ENCODE data around the gene TBC1D19. TPM values are rescaled to one million over a fixed set of nuclear protein-coding genes. Genes with fewer than 3 reads are reported as not detected.

Gene TBC1D19
- total RNA-seq, 1 experiment from 2014 or later = 4.0 TPM

GRCh38 chr4:26757751-26758150 lies 173.9 kb downstream of the TBC1D19 start:
- Histone ChIP-seq H3K9me3 (ENCODE audit: low read length) (no peaks in the 10 kb centered on the region), H3K27ac (ENCODE audit: low read length) (no peak overlapping the region), H4K20me1 (ENCODE audit: low read length) (no peaks in the 10 kb centered on the region), H3F3A (ENCODE audit: low read length, unreplicated experiment) (no peaks in the 10 kb centered on the region), H3K9ac (ENCODE audit: low read length) (no peak overlapping the region), H3K4me3 (ENCODE audit: low read length) (no peak overlapping the region), H3K4me1 (ENCODE audit: insufficient read depth, low read length) (peaks cover 4% of the 10 kb centered on the region), H3K27me3 (ENCODE audit: low read length) (no peaks in the 10 kb centered on the region), H3K79me2 (ENCODE audit: low read length) (no peaks in the 10 kb centered on the region), H3K9me2 (replicated peaks; ENCODE audit: low read length) (no peaks in the 10 kb centered on the region), H3K36me3 (ENCODE audit: low read depth, low read length) (no peaks in the 10 kb centered on the region), H2AFZ (ENCODE audit: low read length) (no peak overlapping the region), H3K4me2 (ENCODE audit: low read length) (no peak overlapping the region)
- DNase-seq (no peak), ATAC-seq (no peak)
- CTCF ChIA-PET = no interaction called here
- TF ChIP-seq, protein P1, sequence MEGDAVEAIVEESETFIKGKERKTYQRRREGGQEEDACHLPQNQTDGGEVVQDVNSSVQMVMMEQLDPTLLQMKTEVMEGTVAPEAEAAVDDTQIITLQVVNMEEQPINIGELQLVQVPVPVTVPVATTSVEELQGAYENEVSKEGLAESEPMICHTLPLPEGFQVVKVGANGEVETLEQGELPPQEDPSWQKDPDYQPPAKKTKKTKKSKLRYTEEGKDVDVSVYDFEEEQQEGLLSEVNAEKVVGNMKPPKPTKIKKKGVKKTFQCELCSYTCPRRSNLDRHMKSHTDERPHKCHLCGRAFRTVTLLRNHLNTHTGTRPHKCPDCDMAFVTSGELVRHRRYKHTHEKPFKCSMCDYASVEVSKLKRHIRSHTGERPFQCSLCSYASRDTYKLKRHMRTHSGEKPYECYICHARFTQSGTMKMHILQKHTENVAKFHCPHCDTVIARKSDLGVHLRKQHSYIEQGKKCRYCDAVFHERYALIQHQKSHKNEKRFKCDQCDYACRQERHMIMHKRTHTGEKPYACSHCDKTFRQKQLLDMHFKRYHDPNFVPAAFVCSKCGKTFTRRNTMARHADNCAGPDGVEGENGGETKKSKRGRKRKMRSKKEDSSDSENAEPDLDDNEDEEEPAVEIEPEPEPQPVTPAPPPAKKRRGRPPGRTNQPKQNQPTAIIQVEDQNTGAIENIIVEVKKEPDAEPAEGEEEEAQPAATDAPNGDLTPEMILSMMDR (conservative IDR thresholded peaks at IDR 0.05; ENCODE audit: low read depth, low read length) = no peak
- TF ChIP-seq EZH2phosphoT487 (IDR thresholded peaks at IDR 0.05; ENCODE audit: borderline replicate concordance, low read length) (no peak), EZH2 (IDR thresholded peaks at IDR 0.05; ENCODE audit: low read length, unreplicated experiment) (no peak)
- intact Hi-C loops (cut with micrococcal nuclease) = no loop called here
- BruUV-seq (replicated peaks) = no TSS peak
- POLR2A ChIA-PET (ENCODE audit: unreplicated experiment) = no interaction called here

- CTCF ChIA-PET = no interaction called here
- no peak for ATAC-seq
- H3K36me3 ChIP-seq (ENCODE audit: low read depth, low read length) = no peaks in the 10 kb centered on the region
- no peaks in the 10 kb centered on the region for H3K79me2 ChIP-seq (ENCODE audit: low read length)
- peaks cover 7% of the 10 kb centered on the region for H3K4me1 ChIP-seq (ENCODE audit: insufficient read depth, low read length)
- H3K9ac ChIP-seq (ENCODE audit: low read length) = no peak overlapping the region
- H3K27me3 ChIP-seq (ENCODE audit: low read length) = no peaks in the 10 kb centered on the region
- no TSS peak for BruUV-seq (replicated peaks)
- H3K27ac ChIP-seq (ENCODE audit: low read length) = no peak overlapping the region
- no peaks in the 10 kb centered on the region for H4K20me1 ChIP-seq (ENCODE audit: low read length)
- POLR2A ChIA-PET (ENCODE audit: unreplicated experiment) = no interaction called here
- H3F3A ChIP-seq (ENCODE audit: low read length, unreplicated experiment) = no peaks in the 10 kb centered on the region
- H3K9me2 ChIP-seq (replicated peaks; ENCODE audit: low read length) = no peaks in the 10 kb centered on the region
- TF ChIP-seq EZH2phosphoT487 (IDR thresholded peaks at IDR 0.05; ENCODE audit: borderline replicate concordance, low read length) (no peak), EZH2 (IDR thresholded peaks at IDR 0.05; ENCODE audit: low read length, unreplicated experiment) (no peak)
- TF ChIP-seq, protein P1 (conservative IDR thresholded peaks at IDR 0.05; ENCODE audit: low read depth, low read length) = no peak
- no peak for DNase-seq
- no peak overlapping the region for H3K4me2 ChIP-seq (ENCODE audit: low read length)
- no peak overlapping the region for H2AFZ ChIP-seq (ENCODE audit: low read length)
- no peaks in the 10 kb centered on the region for H3K9me3 ChIP-seq (ENCODE audit: low read length)
- H3K4me3 ChIP-seq (ENCODE audit: low read length) = no peak overlapping the region
- intact Hi-C loops (cut with micrococcal nuclease) = no loop called here
Observed at GRCh38 chr4:26758899-26759298, 175.0 kb downstream of the TBC1D19 start.

DNA sequence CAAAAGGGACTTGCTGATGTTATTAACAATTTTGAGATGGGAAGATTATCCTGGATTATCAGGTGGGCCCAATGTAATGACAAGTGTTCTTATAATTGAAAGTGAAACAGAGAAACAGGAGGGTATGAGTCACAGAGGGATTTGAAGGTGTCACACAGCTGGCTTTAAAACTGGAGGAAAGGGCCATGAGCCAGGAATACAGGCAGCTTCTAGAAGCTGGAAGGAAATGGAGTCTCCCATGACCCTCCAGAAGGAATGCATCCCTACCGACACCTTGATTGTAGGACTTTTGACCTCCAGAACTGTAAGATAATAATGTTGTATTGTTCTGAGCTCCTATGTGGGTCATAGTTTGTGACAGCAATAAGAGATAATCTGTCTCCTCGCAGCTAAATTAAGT lies 178.8 kb downstream of the TBC1D19 start:
- CTCF ChIA-PET = no interaction called here
- Histone ChIP-seq H2AFZ (ENCODE audit: low read length) (no peak overlapping the region), H3K9me2 (replicated peaks; ENCODE audit: low read length) (no peaks in the 10 kb centered on the region), H3K4me3 (ENCODE audit: low read length) (no peak overlapping the region), H3K9ac (ENCODE audit: low read length) (no peak overlapping the region), H3K27ac (ENCODE audit: low read length) (no peak overlapping the region), H3K9me3 (ENCODE audit: low read length) (no peaks in the 10 kb centered on the region), H3F3A (ENCODE audit: low read length, unreplicated experiment) (no peaks in the 10 kb centered on the region), H4K20me1 (ENCODE audit: low read length) (no peaks in the 10 kb centered on the region), H3K4me2 (ENCODE audit: low read length) (peak overlapping the region; percentile 23; the same call in 1 of the 2 replicates), H3K4me1 (ENCODE audit: insufficient read depth, low read length) (peaks cover 7% of the 10 kb centered on the region), H3K36me3 (ENCODE audit: low read depth, low read length) (no peaks in the 10 kb centered on the region), H3K79me2 (ENCODE audit: low read length) (no peaks in the 10 kb centered on the region), H3K27me3 (ENCODE audit: low read length) (no peaks in the 10 kb centered on the region)
- intact Hi-C loops (cut with micrococcal nuclease) = no loop called here
- TF ChIP-seq EZH2 (IDR thresholded peaks at IDR 0.05; ENCODE audit: low read length, unreplicated experiment) (no peak), EZH2phosphoT487 (IDR thresholded peaks at IDR 0.05; ENCODE audit: borderline replicate concordance, low read length) (no peak)
- peak; percentile 29 for DNase-seq
- POLR2A ChIA-PET (ENCODE audit: unreplicated experiment) = no interaction called here
- ATAC-seq = 0 out of 2 replicates have a peak, but pooled peaks have one; percentile 35
- BruUV-seq (replicated peaks) = no TSS peak

Data from PC-3 (cell line).